AG10803 (cell line): Measurements from ENCODE around the gene ARHGAP24.

Experiments used
- DNase-seq: peaks from one replicate; pipeline ENCODE4 v3.0.0; 2010; ENCODE audit warnings: low read depth
- H3K4me3 ChIP-seq: 2 replicates; pipeline ENCODE4 v1.5.1; 2011; ENCODE audit warnings: mild to moderate bottlenecking, low read length, control low read depth
- TF ChIP-seq, protein P1 (sequence below): conservative IDR thresholded peaks from 2 replicates; pipeline ENCODE4 v1.5.1; 2011; ENCODE audit warnings: mild to moderate bottlenecking, low read length, control low read depth, inconsistent platforms

ARHGAP24 gene

DNA sequence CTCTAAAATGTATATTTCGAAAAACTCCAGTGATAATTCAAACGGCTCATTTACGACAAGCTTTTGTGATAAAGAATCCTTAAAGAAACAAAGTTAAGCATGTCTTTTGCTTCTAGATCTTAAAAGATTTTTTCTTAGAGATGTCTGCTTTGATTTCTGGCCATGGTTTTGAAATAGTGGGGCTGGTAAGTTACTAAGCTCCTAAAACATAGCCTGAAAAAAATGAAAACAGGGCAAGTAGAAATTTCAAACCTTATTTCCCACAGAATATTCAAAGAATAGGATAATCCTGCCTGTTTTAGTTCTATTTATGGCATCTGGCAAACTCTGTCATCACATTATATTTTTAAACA lies 318.3 kb downstream of the ARHGAP24 start:
- no peak overlapping the region for H3K4me3 ChIP-seq
- TF ChIP-seq, protein P1, sequence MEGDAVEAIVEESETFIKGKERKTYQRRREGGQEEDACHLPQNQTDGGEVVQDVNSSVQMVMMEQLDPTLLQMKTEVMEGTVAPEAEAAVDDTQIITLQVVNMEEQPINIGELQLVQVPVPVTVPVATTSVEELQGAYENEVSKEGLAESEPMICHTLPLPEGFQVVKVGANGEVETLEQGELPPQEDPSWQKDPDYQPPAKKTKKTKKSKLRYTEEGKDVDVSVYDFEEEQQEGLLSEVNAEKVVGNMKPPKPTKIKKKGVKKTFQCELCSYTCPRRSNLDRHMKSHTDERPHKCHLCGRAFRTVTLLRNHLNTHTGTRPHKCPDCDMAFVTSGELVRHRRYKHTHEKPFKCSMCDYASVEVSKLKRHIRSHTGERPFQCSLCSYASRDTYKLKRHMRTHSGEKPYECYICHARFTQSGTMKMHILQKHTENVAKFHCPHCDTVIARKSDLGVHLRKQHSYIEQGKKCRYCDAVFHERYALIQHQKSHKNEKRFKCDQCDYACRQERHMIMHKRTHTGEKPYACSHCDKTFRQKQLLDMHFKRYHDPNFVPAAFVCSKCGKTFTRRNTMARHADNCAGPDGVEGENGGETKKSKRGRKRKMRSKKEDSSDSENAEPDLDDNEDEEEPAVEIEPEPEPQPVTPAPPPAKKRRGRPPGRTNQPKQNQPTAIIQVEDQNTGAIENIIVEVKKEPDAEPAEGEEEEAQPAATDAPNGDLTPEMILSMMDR, result no peak
- peak; percentile 27 for DNase-seq

DNA sequence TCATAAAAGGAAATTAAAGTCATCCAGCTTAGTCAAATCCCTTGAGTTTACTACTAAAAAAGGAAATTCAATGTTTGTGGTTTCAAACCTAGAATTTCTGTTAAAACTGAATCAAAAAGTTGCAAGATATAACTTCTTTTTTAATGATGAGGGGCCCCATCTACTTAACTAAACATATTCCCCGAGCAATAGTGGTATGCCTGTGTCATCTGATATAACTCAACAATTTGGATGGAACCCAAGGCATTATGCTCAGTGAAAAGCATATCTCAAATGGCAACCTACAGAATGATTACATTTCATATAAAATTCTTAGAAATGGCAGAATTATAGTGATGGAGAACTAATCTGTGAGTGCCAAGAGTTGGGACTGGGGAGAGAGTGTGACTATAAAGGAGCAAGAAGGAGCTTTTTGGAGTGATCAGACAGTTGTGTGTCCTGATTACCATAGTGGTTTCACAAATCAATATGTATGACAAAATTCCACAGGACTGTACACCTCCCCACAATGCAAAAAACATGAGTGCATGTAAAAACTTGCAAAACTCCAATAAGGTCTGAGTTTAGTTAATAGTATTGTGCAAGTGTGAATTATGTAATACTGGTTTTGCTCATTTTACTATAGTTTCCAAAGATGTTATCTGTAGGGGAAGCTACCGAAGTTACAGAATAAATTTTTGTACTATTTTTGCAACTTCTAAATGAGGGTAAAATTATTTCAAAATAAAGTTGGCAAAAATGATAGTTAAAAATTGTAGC lies 323.2 kb downstream of the ARHGAP24 start:
- DNase-seq, result peak; percentile 47
- no peak overlapping the region for H3K4me3 ChIP-seq
- TF ChIP-seq, protein P1, result no peak

DNA sequence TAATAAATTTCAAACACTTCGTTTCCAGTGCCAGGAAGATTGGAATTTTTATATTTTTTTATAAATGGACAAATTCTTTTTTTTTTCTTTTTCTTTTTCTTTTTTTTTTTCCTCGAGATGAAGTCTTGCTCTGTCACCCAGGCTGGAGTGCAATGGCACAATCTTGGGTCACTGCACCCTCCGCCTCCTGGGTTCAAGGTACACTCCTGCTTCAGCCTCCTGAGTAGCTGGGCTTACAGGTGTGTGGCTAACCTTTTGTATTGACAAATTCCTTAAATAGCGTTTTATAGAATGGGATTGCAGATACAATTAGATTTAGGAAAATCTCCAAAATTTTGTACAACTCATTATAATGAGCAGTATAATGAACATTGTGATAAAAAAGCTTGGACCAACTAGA lies 328.9 kb downstream of the ARHGAP24 start:
- no peak for DNase-seq
- H3K4me3 ChIP-seq, result no peak overlapping the region
- TF ChIP-seq, protein P1, result no peak

DNA sequence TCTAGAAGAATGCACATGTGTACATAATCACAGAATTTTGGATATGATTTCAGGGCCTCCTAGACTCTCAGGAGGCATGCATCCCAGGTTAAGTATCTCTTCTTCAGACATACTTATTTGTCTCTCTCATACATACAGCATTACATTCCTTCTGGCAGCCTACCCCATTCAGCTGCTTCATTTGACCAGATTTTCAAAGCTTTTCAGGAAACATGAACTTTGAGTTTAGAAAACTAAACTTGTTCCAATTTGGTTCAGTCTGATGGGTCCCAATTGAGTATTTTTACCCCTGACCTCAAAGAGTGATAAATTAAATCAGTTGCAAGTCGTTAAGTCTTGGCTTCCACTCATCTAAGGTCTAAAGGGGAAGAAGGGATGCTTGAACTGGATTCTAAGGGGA lies 330.9 kb downstream of the ARHGAP24 start:
- H3K4me3 ChIP-seq, result no peak overlapping the region
- TF ChIP-seq, protein P1, result no peak
- no peak for DNase-seq

DNA sequence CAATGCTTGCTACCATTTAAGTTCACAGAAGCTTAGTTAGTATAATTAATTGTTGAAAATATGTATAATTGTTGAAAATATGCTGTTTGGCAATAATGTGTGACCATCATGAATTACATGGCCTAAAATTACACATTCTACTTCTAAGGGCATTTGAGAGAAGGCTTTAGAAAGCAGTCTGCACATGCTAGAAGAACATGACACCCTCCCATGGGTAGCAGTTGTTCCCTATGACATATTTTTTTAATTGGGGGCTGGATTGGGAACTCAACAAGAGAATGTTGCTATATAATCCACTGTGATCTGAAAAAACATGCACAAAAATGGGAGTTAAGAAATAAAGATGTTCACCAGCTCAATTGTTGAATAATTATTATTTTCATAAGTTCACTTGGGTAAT lies 331.4 kb downstream of the ARHGAP24 start:
- no peak overlapping the region for H3K4me3 ChIP-seq
- no peak for DNase-seq
- TF ChIP-seq, protein P1, result no peak

DNA sequence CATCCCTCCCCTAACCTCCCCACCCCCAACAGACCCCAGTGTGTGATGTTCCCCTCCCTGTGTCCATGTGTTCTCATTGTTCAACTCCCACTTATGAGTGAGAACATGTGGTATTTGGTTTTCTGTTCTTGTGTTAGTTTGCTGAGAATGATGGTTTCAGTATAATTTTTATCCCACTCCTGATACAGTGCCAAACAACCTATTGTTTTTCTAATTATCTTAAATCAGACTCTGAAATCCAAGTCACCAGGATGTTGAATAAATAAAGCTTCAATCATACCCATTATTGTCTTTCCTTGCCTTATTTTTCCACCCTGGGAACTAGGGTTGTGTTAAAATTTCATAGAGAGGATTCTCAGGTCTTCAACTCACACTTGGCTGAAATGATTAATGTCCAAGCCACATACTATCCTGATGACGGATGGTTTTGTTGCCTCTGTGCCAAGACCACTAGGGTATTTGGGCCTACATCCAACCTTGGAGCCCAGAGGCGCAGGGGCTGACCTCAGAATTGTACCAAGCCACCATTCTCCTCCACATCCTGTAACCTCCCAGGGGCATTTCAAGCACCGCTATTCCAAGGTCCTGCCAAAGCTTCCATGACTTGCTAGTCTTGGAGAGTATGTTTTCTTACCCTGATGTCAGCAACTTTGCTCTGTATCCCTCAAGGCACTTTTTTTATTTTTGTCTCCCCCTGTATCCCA lies 332.4 kb downstream of the ARHGAP24 start:
- TF ChIP-seq, protein P1, result no peak
- peak; percentile 88 for DNase-seq
- no peak overlapping the region for H3K4me3 ChIP-seq

DNA sequence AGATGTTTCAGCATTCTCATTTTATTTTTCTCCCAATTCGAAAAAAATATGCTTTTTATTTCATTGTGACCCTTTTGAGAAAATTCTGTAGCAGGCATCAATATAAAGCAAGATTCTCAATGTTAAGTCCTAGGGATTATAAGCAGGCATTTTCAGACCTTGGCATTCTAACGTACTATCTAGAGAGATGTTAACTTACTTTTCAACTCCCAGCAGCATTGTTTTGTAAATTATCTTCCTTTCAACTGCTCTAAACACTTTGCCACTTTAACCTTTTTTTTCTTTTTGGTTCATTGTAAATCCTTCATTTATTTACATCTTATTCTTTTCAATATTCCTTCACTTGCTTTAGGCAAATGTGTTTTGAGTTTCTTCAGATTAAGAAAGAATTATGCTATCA lies 333.2 kb downstream of the ARHGAP24 start:
- H3K4me3 ChIP-seq, result no peak overlapping the region
- no peak for DNase-seq
- TF ChIP-seq, protein P1, result no peak
